HEK293T (cell line): ENCODE results near the gene SV2B.

Source experiments
- ARNT ChIP-seq: fragments of 450-650 bp; IDR thresholded peaks from 2 replicates; pipeline ENCODE4 v1.6.1; 2017; ENCODE audit warnings: mild to moderate bottlenecking
- BHLHE40 ChIP-seq: fragments of 450-650 bp; IDR thresholded peaks from 2 replicates; pipeline ENCODE4 v1.6.1; 2016; ENCODE audit warnings: mild to moderate bottlenecking, moderate library complexity, borderline replicate concordance
- CTBP1 ChIP-seq: fragments of 450-650 bp; IDR thresholded peaks from 2 replicates; pipeline ENCODE4 v1.6.1; 2016; ENCODE audit warnings: borderline replicate concordance
- FOXM1 ChIP-seq: fragments of 450-650 bp; IDR thresholded peaks from 2 replicates; pipeline ENCODE4 v1.6.1; 2017; ENCODE audit warnings: mild to moderate bottlenecking, borderline replicate concordance
- LEF1 ChIP-seq: fragments of 450-650 bp; IDR thresholded peaks from 2 replicates; pipeline ENCODE4 v1.6.1; 2017; ENCODE audit warnings: mild to moderate bottlenecking, borderline replicate concordance
- PKNOX1 ChIP-seq: fragments of 450-650 bp; IDR thresholded peaks from 2 replicates; pipeline ENCODE4 v1.6.1; 2016
- SP1 ChIP-seq: fragments of 450-650 bp; IDR thresholded peaks from 2 replicates; pipeline ENCODE4 v1.6.1; 2017
- TARDBP ChIP-seq: fragments of 450-650 bp; IDR thresholded peaks from 2 replicates; pipeline ENCODE4 v1.6.1; 2016
- ZNF384 ChIP-seq: fragments of 450-650 bp; IDR thresholded peaks from 2 replicates; pipeline ENCODE4 v1.6.1; 2016

- TF ChIP-seq ARNT = no peak
- no peak for TF ChIP-seq TARDBP
- TF ChIP-seq SP1 = no peak
- no peak for TF ChIP-seq LEF1
- no peak for TF ChIP-seq PKNOX1
- TF ChIP-seq FOXM1 = no peak
- no peak for TF ChIP-seq ZNF384
- no peak for TF ChIP-seq BHLHE40
- TF ChIP-seq CTBP1 = no peak
Measured at GRCh38 chr15:91054816-91055215, 45.2 kb upstream of the SV2B start.
